OCI-LY1 (cell line): ENCODE measurements around the gene SHC1.

Source experiments
- H2AFZ ChIP-seq: fragments of 200-600 bp; sonication (generic), shearing (Covaris generic); 2 replicates; pipeline ENCODE4 v1.6.0; 2014; ENCODE audit warnings: antibody characterized with exemption, mild to moderate bottlenecking, low read length
- H3F3A ChIP-seq: fragments of 200-600 bp; sonication (generic), shearing (Covaris generic); 2 replicates; pipeline ENCODE4 v1.6.0; 2014; ENCODE audit warnings: mild to moderate bottlenecking, antibody characterized with exemption, low read length, moderate library complexity; ENCODE audit not compliant: insufficient read depth
- H3K27ac ChIP-seq: fragments of 200-600 bp; sonication (generic); 2 replicates; pipeline ENCODE4 v1.5.1; 2014; ENCODE audit warnings: low read length, mixed run types, mild to moderate bottlenecking, low read depth; ENCODE audit not compliant: poor library complexity, severe bottlenecking
- H3K27me3 ChIP-seq: fragments of 200-600 bp; sonication (generic); 2 replicates; pipeline ENCODE4 v1.6.0; 2014; ENCODE audit warnings: antibody characterized with exemption, mild to moderate bottlenecking, low read length, moderate library complexity; ENCODE audit not compliant: insufficient read depth
- H3K36me3 ChIP-seq: fragments of 200-600 bp; sonication (generic); 2 replicates; pipeline ENCODE4 v1.6.1; 2014; ENCODE audit warnings: mild to moderate bottlenecking, antibody characterized with exemption, low read length, moderate library complexity, mixed read lengths; ENCODE audit not compliant: insufficient read depth
- H3K4me1 ChIP-seq: fragments of 200-600 bp; sonication (generic); 2 replicates; pipeline ENCODE4 v1.5.1; 2014; ENCODE audit warnings: mild to moderate bottlenecking, low read length, moderate library complexity; ENCODE audit not compliant: insufficient read depth, severe bottlenecking
- H3K4me2 ChIP-seq: fragments of 200-600 bp; sonication (generic), shearing (Covaris generic); 2 replicates; pipeline ENCODE4 v1.6.1; 2014; ENCODE audit warnings: low read length
- H3K4me3 ChIP-seq: fragments of 200-600 bp; sonication (generic); 2 replicates; pipeline ENCODE4 v1.5.1; 2014; ENCODE audit warnings: low read length, low read depth, mild to moderate bottlenecking, mixed read lengths; ENCODE audit not compliant: poor library complexity, severe bottlenecking
- H3K79me2 ChIP-seq: fragments of 200-600 bp; shearing (Covaris generic); 2 replicates; pipeline ENCODE4 v1.6.1; 2016; ENCODE audit warnings: mixed run types, low read length, mixed read lengths; ENCODE audit not compliant: insufficient read depth
- H3K9ac ChIP-seq: fragments of 200-600 bp; sonication (generic), shearing (Covaris generic); 2 replicates; pipeline ENCODE4 v1.6.1; 2014; ENCODE audit warnings: mild to moderate bottlenecking, low read length, mixed read lengths
- H3K9me2 ChIP-seq: fragments of 200-600 bp; sonication (generic), shearing (Covaris generic); 2 replicates; pipeline ENCODE4 v1.6.1; 2014; ENCODE audit warnings: low read depth, mild to moderate bottlenecking, low read length, mixed read lengths
- H3K9me3 ChIP-seq: fragments of 200-600 bp; shearing (Covaris generic); 2 replicates; pipeline ENCODE4 v1.6.1; 2014; ENCODE audit warnings: low read length, mixed read lengths
- H4K20me1 ChIP-seq: fragments of 200-600 bp; sonication (generic), shearing (Covaris generic); 2 replicates; pipeline ENCODE4 v1.6.0; 2016; ENCODE audit warnings: mild to moderate bottlenecking, low read length; ENCODE audit not compliant: insufficient read depth
- CTCF ChIP-seq: fragments of 200-600 bp; sonication (generic), shearing (Covaris generic); IDR thresholded peaks from 2 replicates; pipeline ENCODE4 v1.5.1; 2017; ENCODE audit warnings: mild to moderate bottlenecking, antibody characterized with exemption, low read length, moderate library complexity, mixed read lengths
- EZH2 ChIP-seq: fragments of 200-600 bp; sonication (generic), shearing (Covaris generic); IDR thresholded peaks from 2 replicates; pipeline ENCODE4 v1.8.0; 2017; ENCODE audit warnings: borderline replicate concordance, mixed run types, mild to moderate bottlenecking, antibody characterized with exemption, low read length, moderate library complexity, mixed read lengths

Gene SHC1

GRCh38 chr1:154923695-154924094 is 46.9 kb downstream of the SHC1 start:
- H4K20me1 ChIP-seq, result no peaks in the 10 kb centered on the region
- H3K9ac ChIP-seq, result no peak overlapping the region
- no peaks in the 10 kb centered on the region for H3K79me2 ChIP-seq
- no peaks in the 10 kb centered on the region for H3F3A ChIP-seq
- H2AFZ ChIP-seq, result no peak overlapping the region
- H3K27me3 ChIP-seq, result no peaks in the 10 kb centered on the region
- H3K4me2 ChIP-seq, result no peak overlapping the region
- no peak overlapping the region for H3K27ac ChIP-seq
- H3K4me3 ChIP-seq, result no peak overlapping the region
- H3K36me3 ChIP-seq, result peaks cover 68% of the 10 kb centered on the region
- H3K9me2 ChIP-seq, result no peaks in the 10 kb centered on the region
- no peak for TF ChIP-seq CTCF
- TF ChIP-seq EZH2, result no peak
- no peaks in the 10 kb centered on the region for H3K4me1 ChIP-seq
- no peaks in the 10 kb centered on the region for H3K9me3 ChIP-seq

GRCh38 chr1:154913273-154913672 is 57.3 kb downstream of the SHC1 start:
- H3K9me2 ChIP-seq, result no peaks in the 10 kb centered on the region
- H3F3A ChIP-seq, result no peaks in the 10 kb centered on the region
- no peak overlapping the region for H3K9ac ChIP-seq
- no peaks in the 10 kb centered on the region for H3K27me3 ChIP-seq
- no peaks in the 10 kb centered on the region for H3K4me1 ChIP-seq
- TF ChIP-seq EZH2, result no peak
- H4K20me1 ChIP-seq, result no peaks in the 10 kb centered on the region
- H3K9me3 ChIP-seq, result no peaks in the 10 kb centered on the region
- no peaks in the 10 kb centered on the region for H3K79me2 ChIP-seq
- H3K4me2 ChIP-seq, result no peak overlapping the region
- no peak overlapping the region for H3K4me3 ChIP-seq
- H3K36me3 ChIP-seq, result peaks cover 16% of the 10 kb centered on the region
- no peak overlapping the region for H3K27ac ChIP-seq
- no peak overlapping the region for H2AFZ ChIP-seq

- no peak overlapping the region for H3K9ac ChIP-seq
- TF ChIP-seq EZH2 (no peak), CTCF (no peak)
- no peaks in the 10 kb centered on the region for H3K9me2 ChIP-seq
- H3K9me3 ChIP-seq, result no peaks in the 10 kb centered on the region
- H2AFZ ChIP-seq, result no peak overlapping the region
- no peak overlapping the region for H3K4me3 ChIP-seq
- H3K79me2 ChIP-seq, result no peaks in the 10 kb centered on the region
- no peaks in the 10 kb centered on the region for H3K4me1 ChIP-seq
- no peak overlapping the region for H3K4me2 ChIP-seq
- no peak overlapping the region for H3K27ac ChIP-seq
- H3K27me3 ChIP-seq, result no peaks in the 10 kb centered on the region
- no peaks in the 10 kb centered on the region for H3F3A ChIP-seq
- no peaks in the 10 kb centered on the region for H4K20me1 ChIP-seq
- peaks cover 16% of the 10 kb centered on the region for H3K36me3 ChIP-seq
These were observed 57.8 kb downstream of the SHC1 start for GRCh38 chr1:154912755-154913154.
